ENCODE data around the gene RNF145.
"Not testable (repeated sequence)": the region's sequence is repeated elsewhere in the genome, so short reads cannot be mapped to it uniquely, and the experiment has no call there.

RNF145 gene

GRCh38 chr5:159244890-159245289 is 35.5 kb upstream of the RNF145 start:
- in situ Hi-C loops (cut with HindIII; ENCODE audit: low sequenced_read_pairs), result no loop called here
- TF ChIP-seq CTCF (IDR thresholded peaks at IDR 0.05; ENCODE audit: low read depth, low read length), result no peak
- H3K4me3 ChIP-seq (ENCODE audit: low read depth, low read length), result no peak overlapping the region
- DNase-seq (ENCODE audit: low read depth, low spot score), result no peak

- no peak for DNase-seq (ENCODE audit: low read depth, low spot score)
- in situ Hi-C loops (cut with HindIII; ENCODE audit: low sequenced_read_pairs), result no loop called here
- no peak for TF ChIP-seq CTCF (IDR thresholded peaks at IDR 0.05; ENCODE audit: low read depth, low read length)
- H3K4me3 ChIP-seq (ENCODE audit: low read depth, low read length), result no peak overlapping the region
Measured at GRCh38 chr5:159244163-159244562, 34.8 kb upstream of the RNF145 start.

GRCh38 chr5:159243385-159243784 is 34.0 kb upstream of the RNF145 start:
- no peak for DNase-seq (ENCODE audit: low read depth, low spot score)
- no peak for TF ChIP-seq CTCF (IDR thresholded peaks at IDR 0.05; ENCODE audit: low read depth, low read length)
- in situ Hi-C loops (cut with HindIII; ENCODE audit: low sequenced_read_pairs), result no loop called here
- no peak overlapping the region for H3K4me3 ChIP-seq (ENCODE audit: low read depth, low read length)

GRCh38 chr5:159242656-159243055 is 33.3 kb upstream of the RNF145 start:
- no peak overlapping the region for H3K4me3 ChIP-seq (ENCODE audit: low read depth, low read length)
- in situ Hi-C loops (cut with HindIII; ENCODE audit: low sequenced_read_pairs), result no loop called here
- no peak for TF ChIP-seq CTCF (IDR thresholded peaks at IDR 0.05; ENCODE audit: low read depth, low read length)
- no peak for DNase-seq (ENCODE audit: low read depth, low spot score)

GRCh38 chr5:159241946-159242552 is 32.7 kb upstream of the RNF145 start:
- H3K4me3 ChIP-seq (ENCODE audit: low read depth, low read length), result no peak overlapping the region
- TF ChIP-seq CTCF (IDR thresholded peaks at IDR 0.05; ENCODE audit: low read depth, low read length), result no peak
- in situ Hi-C loops (cut with HindIII; ENCODE audit: low sequenced_read_pairs), result no loop called here
- no peak for DNase-seq (ENCODE audit: low read depth, low spot score)

GRCh38 chr5:159240301-159240870 is 31.0 kb upstream of the RNF145 start:
- no peak for TF ChIP-seq CTCF (IDR thresholded peaks at IDR 0.05; ENCODE audit: low read depth, low read length)
- peak; percentile 34 for DNase-seq (ENCODE audit: low read depth, low spot score)
- no peak overlapping the region for H3K4me3 ChIP-seq (ENCODE audit: low read depth, low read length)
- in situ Hi-C loops (cut with HindIII; ENCODE audit: low sequenced_read_pairs), result no loop called here

- in situ Hi-C loops (cut with HindIII; ENCODE audit: low sequenced_read_pairs); H3K4me3 ChIP-seq (ENCODE audit: low read depth, low read length); DNase-seq (ENCODE audit: low read depth, low spot score): not testable (repeated sequence)
Measured at GRCh38 chr5:159235871-159236520, 26.6 kb upstream of the RNF145 start.
